Esophagus muscularis mucosa (tissue), 4 donors: ENCODE data around the gene TSSC4. TPM values are rescaled to one million over a fixed set of nuclear protein-coding genes. Genes with fewer than 3 reads are reported as not detected.

Experiments
- DNase-seq: peaks from one replicate; pipeline ENCODE4 v3.0.0-alpha.2; 2017; ENCODE audit errors: extremely low spot score
- H3K27ac ChIP-seq, 4 donors: fragments of 200-600 bp; sonication (generic); replicated peaks in 1 of 4; 1 replicate in 3 of 4; 2 replicates in 1 of 4; pipeline ENCODE4 v1.5.1; 2016 to 2019; ENCODE audit warnings: mild to moderate bottlenecking in 1 of 4
- H3K27me3 ChIP-seq, 4 donors: fragments of 200-600 bp; sonication (generic); one replicate each; pipeline versions ENCODE4 v1.5.1 to v1.6.0; 2016 to 2019
- H3K36me3 ChIP-seq, 4 donors: fragments of 200-600 bp; sonication (generic); one replicate each; pipeline ENCODE4 v1.5.1; 2016 to 2019
- H3K4me1 ChIP-seq, 4 donors: fragments of 200-600 bp; sonication (generic); one replicate each; pipeline ENCODE4 v1.5.1; 2016 to 2019
- H3K4me3 ChIP-seq, 4 donors: fragments of 200-600 bp; sonication (generic); 1 replicate in 2 of 4; 2 replicates in 2 of 4; pipeline ENCODE4 v1.5.1; 2016 to 2019; ENCODE audit warnings: mild to moderate bottlenecking in 4 of 4, moderate library complexity in 1 of 4
- H3K9me3 ChIP-seq, 4 donors: fragments of 200-600 bp; sonication (generic); 1 replicate in 3 of 4; 2 replicates in 1 of 4; pipeline ENCODE4 v1.5.1; 2016 to 2019
- EP300 ChIP-seq: sonication (generic); formaldehyde crosslinking; IDR thresholded peaks from one replicate; pipeline ENCODE4 v1.6.1; 2017; ENCODE audit warnings: antibody characterized with exemption
- POLR2A ChIP-seq: fragments of 450-650 bp; IDR thresholded peaks from one replicate; pipeline ENCODE4 v1.6.1; 2017; ENCODE audit warnings: antibody characterized with exemption, moderate library complexity, mild to moderate bottlenecking, low read depth
- POLR2AphosphoS5 ChIP-seq, 2 donors: sonication (generic); formaldehyde crosslinking; IDR thresholded peaks; one replicate each; pipeline ENCODE4 v1.6.1; 2017; ENCODE audit warnings: antibody characterized with exemption in 2 of 2
- WGBS: methylation state at CpG from one replicate; pipeline ENCODE4 v1.1.5; 2018; 5-methylcytosine and 5-hydroxymethylcytosine counted together
- intact Hi-C: fragments of 100-400 bp; cut with DNase I; formaldehyde crosslinking; loops from one replicate; pipeline ENCODE4 v1.15.1; 2023
- total RNA-seq, 4 donors: library from RNA; depleted of rRNA; stranded (reverse); fragments of >200 nt; gene quantifications; one replicate each; pipeline versions ENCODE4 v1.1.0 to v1.2.1, GENCODE V29; 2016
- TF ChIP-seq, protein P1 (sequence below), 3 experiments: fragments of 200-600 bp in 2 of 3; fragments of 450-650 bp in 1 of 3; sonication (generic) in 2 of 3; IDR thresholded peaks; one replicate each; pipeline ENCODE4 v1.5.1; 2017 to 2019; ENCODE audit warnings: antibody characterized with exemption in 3 of 3, mild to moderate bottlenecking in 2 of 3, moderate library complexity in 1 of 3

Gene TSSC4
- total RNA-seq, 4 donors from 2014 or later = 46.9 to 76.9 (median 70.6) TPM

DNA sequence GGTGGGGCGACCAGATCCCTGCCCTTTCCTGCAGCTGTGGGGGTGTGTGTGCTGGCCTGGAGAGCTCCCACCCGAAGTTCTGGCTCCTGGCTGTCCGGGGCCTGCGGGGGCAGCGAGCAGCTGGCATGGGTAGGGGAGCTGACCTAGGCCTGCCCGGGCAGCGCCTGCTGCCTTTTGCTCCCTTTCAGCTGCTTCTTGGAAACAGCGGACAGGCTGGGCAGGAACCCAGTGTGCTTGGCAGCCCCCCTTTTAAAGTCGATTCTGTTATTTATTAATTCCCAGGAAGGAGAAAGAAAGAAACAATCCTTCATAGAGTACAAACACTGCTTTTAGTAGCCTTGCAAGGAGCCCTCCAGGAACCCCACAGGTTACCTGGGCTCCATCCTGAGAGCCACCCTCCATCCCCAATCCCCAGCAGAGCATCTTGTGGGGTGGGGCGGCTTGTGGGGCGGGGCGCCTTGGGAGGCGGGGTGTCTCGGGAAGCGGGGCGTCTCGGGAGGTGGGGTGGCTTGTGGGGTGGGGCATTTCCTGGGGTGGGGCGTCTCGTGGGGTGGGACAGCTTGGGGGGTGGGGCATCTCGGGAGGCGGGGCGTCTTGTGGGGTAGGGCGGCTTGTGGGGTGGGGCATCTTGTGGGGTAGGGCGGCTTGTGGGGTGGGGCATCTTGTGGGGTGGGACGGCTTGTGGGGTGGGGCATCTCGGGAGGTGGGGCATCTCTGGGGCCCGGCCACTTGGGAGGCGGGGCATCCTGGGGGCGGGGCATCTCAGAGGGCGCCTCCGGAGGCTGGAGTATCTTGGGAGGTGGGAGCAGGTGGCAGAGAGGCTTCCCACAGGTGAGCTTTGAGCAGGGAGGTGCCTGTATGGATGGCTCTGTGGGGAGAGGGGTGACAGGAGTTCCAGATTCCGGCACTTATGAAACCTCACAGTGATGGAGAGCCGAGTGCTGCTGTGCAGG is 16.4 kb upstream of the TSSC4 start:
- H3K4me1 ChIP-seq = peaks cover 99 to 100% (median 100%) of the 10 kb centered on the region in 4 donors
- 55% methylated on average over 13 of the region's 33 CpGs for WGBS
- H3K27me3 ChIP-seq = no peaks in the 10 kb centered on the region
- intact Hi-C loops = no loop called here
- peak overlapping the region; percentile 98 to 100 (median 100) for H3K27ac ChIP-seq
- peaks cover 0 to 21% (median 5%) of the 10 kb centered on the region in 4 donors for H3K36me3 ChIP-seq
- no peak for DNase-seq
- H3K9me3 ChIP-seq = no peaks in the 10 kb centered on the region
- no peak for TF ChIP-seq EP300
- TF ChIP-seq POLR2A = no peak
- TF ChIP-seq POLR2AphosphoS5 (IDR thresholded peaks at IDR 0.05) = no peak
- TF ChIP-seq, protein P1, sequence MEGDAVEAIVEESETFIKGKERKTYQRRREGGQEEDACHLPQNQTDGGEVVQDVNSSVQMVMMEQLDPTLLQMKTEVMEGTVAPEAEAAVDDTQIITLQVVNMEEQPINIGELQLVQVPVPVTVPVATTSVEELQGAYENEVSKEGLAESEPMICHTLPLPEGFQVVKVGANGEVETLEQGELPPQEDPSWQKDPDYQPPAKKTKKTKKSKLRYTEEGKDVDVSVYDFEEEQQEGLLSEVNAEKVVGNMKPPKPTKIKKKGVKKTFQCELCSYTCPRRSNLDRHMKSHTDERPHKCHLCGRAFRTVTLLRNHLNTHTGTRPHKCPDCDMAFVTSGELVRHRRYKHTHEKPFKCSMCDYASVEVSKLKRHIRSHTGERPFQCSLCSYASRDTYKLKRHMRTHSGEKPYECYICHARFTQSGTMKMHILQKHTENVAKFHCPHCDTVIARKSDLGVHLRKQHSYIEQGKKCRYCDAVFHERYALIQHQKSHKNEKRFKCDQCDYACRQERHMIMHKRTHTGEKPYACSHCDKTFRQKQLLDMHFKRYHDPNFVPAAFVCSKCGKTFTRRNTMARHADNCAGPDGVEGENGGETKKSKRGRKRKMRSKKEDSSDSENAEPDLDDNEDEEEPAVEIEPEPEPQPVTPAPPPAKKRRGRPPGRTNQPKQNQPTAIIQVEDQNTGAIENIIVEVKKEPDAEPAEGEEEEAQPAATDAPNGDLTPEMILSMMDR (IDR thresholded peaks at IDR 0.05) = no peak
- peak overlapping the region; percentile 12 to 34 (median 19) for H3K4me3 ChIP-seq

DNA sequence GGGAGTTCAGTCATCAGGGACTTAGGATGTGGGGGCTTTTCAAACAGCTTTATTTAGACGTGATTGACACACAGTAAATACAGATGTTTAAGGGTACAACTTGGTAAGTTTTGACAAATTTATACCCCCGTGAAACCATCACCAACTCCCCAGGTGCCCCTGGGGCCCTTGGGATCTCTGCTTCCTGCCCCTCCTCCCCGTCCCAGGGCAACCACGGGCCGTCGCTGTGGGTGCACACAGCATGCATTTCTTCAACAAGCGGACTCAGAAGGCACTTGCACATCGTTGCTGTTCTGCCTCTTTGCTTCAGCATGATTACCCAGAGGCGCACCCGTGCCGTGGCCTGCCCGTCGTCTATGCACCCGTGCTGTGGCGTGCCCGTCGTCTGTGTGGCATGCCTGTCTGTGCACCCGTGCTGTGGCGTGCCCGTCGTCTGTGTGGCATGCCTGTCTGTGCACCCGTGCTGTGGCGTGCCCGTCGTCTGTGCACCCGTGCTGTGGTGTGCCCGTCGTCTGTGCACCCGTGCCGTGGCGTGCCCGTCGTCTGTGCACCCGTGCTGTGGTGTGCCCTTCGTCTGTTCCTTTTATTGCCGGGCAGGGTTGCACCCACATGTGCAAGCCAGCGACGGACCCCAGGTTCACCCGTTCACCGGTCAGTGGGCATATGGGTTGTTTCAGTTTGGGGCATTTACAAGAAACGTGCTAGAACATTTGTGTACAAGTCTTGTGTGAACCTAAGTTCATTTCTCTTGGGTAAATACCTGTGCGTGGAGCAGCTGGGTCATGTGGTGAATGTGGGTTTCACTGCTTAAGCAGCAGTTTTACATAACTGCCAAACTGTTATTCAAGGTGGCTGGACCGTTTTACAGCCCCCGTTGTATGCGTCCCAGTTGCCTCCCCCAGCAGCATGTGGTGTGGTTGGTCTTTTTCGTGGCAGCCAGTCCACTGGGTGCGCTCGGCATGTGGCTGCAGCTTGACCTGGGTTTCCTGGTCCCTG is 15.1 kb upstream of the TSSC4 start:
- Histone ChIP-seq H3K27ac (peak overlapping the region; percentile 98 to 100 (median 100)), H3K4me3 (peak overlapping the region in 2 of 4 donors; percentile 0 to 15), H3K4me1 (peaks cover 100% of the 10 kb centered on the region in 4 donors), H3K36me3 (peaks cover 0 to 32% (median 7%) of the 10 kb centered on the region in 4 donors), H3K27me3 (no peaks in the 10 kb centered on the region), H3K9me3 (no peaks in the 10 kb centered on the region)
- 46% methylated on average over 45 of the region's 48 CpGs for WGBS
- no peak for DNase-seq
- TF ChIP-seq POLR2AphosphoS5 (IDR thresholded peaks at IDR 0.05) (no peak), POLR2A (no peak), EP300 (no peak)
- TF ChIP-seq, protein P1 (IDR thresholded peaks at IDR 0.05) = no peak
- intact Hi-C loops = no loop called here

DNA sequence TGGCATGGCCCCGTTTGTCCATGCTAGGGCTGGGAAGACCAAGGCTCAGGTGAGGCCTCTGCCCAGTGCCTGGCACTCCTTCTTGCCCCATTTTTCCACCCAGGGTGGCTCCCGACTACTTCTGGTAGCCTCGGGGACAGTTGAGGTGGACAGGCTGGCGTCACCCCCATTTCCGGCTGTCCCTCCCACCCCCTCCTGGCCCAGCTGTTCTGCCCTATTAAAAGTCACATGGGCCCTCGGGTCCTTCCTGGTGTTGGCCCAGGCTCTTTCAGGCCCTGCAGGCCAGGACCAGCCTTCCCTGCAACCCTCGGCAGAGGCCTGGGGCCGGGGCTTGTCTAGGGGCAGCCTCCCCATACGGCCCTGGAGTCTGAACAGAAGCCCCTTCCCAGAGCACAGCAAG is 14.0 kb upstream of the TSSC4 start:
- Histone ChIP-seq H3K27ac (peak overlapping the region; percentile 98 to 100 (median 100)), H3K4me1 (peaks cover 100% of the 10 kb centered on the region in 4 donors), H3K36me3 (peaks cover 0 to 43% (median 16%) of the 10 kb centered on the region in 4 donors), H3K9me3 (no peaks in the 10 kb centered on the region), H3K27me3 (no peaks in the 10 kb centered on the region), H3K4me3 (peak overlapping the region in 1 of 4 donors; percentile 13)
- intact Hi-C loops = no loop called here
- no peak for TF ChIP-seq EP300
- TF ChIP-seq, protein P1 (IDR thresholded peaks at IDR 0.05) = no peak
- no peak for TF ChIP-seq POLR2AphosphoS5 (IDR thresholded peaks at IDR 0.05)
- TF ChIP-seq POLR2A = no peak
- 41% methylated on average over 9 of the region's 9 CpGs for WGBS
- no peak for DNase-seq

DNA sequence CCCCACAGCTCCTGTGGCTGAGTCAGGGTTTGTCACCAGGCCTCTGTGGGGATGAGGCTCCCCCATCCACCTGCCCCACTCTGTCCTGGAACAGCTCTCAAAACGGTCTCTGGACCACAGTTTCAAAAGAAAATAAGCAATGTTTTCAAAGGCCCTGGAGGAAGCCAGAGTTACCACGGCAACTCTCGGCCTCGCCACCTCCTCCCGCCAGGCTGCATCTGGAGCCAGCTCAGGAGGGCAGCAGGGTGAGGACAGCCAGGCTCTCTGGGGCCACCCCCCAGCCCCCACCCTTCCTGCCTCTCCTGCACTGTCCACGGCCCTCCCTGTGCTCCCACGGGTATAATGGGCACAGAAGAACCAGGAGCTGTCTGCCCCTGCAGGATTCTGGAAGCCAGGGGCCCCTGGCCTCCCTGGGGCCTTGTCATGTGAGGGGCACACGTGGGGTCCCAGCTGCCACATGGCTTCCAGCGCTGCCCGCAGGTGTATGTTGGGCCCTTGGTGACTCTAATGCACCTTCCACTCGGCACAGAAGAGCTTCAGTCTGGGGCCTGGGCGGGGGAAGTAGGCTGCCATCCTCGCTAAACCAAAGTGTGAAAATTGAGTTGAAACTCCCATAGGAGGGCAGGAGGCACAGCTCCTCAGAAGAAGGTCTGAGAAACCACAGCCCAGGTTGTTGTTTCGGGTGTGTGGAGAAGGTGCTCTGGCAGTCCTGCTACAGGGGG is 13.1 kb upstream of the TSSC4 start:
- no peak for DNase-seq
- Histone ChIP-seq H3K4me3 (peak overlapping the region in 3 of 4 donors; percentile 3 to 13 (median 3)), H3K27ac (peak overlapping the region; percentile 98 to 100 (median 100)), H3K4me1 (peaks cover 97 to 100% (median 100%) of the 10 kb centered on the region in 4 donors), H3K27me3 (no peaks in the 10 kb centered on the region), H3K36me3 (peaks cover 0 to 52% (median 25%) of the 10 kb centered on the region in 4 donors), H3K9me3 (no peaks in the 10 kb centered on the region)
- intact Hi-C loops = no loop called here
- peak; percentile 23 to 27 for TF ChIP-seq POLR2AphosphoS5 (IDR thresholded peaks at IDR 0.05)
- TF ChIP-seq POLR2A = no peak
- WGBS = 44% methylated on average over 12 of the region's 14 CpGs
